ENCODE data around the gene RBM34.
"Not testable (repeated sequence)": the region's sequence is repeated elsewhere in the genome, so short reads cannot be mapped to it uniquely, and the experiment has no call there.

RBM34 gene

GRCh38 chr1:235111107-235111506 is 49.9 kb downstream of the RBM34 start:
- DNase-seq, result no peak

GRCh38 chr1:235108876-235109275 is 52.2 kb downstream of the RBM34 start:
- DNase-seq, result no peak

- DNase-seq, result no peak
Observed at GRCh38 chr1:235108185-235108593, 52.9 kb downstream of the RBM34 start.

- no peak for DNase-seq
Observed at GRCh38 chr1:235107368-235108184, 53.5 kb downstream of the RBM34 start.

- DNase-seq, result no peak
Observed at GRCh38 chr1:235106457-235106856, 54.6 kb downstream of the RBM34 start.

GRCh38 chr1:235105051-235106043 is 55.7 kb downstream of the RBM34 start:
- DNase-seq, result no peak

GRCh38 chr1:235102993-235103411 is 58.0 kb downstream of the RBM34 start:
- no peak for DNase-seq

GRCh38 chr1:235102259-235102582 is 58.8 kb downstream of the RBM34 start:
- no peak for DNase-seq

GRCh38 chr1:235101558-235102258 is 59.3 kb downstream of the RBM34 start:
- DNase-seq, result no peak

GRCh38 chr1:235100194-235100772 is 60.8 kb downstream of the RBM34 start:
- DNase-seq, result no peak

GRCh38 chr1:235098991-235099390 is 62.1 kb downstream of the RBM34 start:
- DNase-seq, result no peak

GRCh38 chr1:235098547-235098946 is 62.5 kb downstream of the RBM34 start:
- no peak for DNase-seq

- not testable (repeated sequence) for DNase-seq
Observed at GRCh38 chr1:235097501-235097900, 63.5 kb downstream of the RBM34 start.

- DNase-seq, result no peak
Observed at GRCh38 chr1:235095938-235096562, 65.0 kb downstream of the RBM34 start.

GRCh38 chr1:235093696-235094592 is 67.1 kb downstream of the RBM34 start:
- peak; percentile 80 for DNase-seq

- no peak for DNase-seq
Observed at GRCh38 chr1:235093013-235093695, 67.9 kb downstream of the RBM34 start.

GRCh38 chr1:235092415-235092814 is 68.6 kb downstream of the RBM34 start:
- not testable (repeated sequence) for DNase-seq

- not testable (repeated sequence) for DNase-seq
Observed at GRCh38 chr1:235092045-235092406, 69.0 kb downstream of the RBM34 start.

GRCh38 chr1:235091319-235092044 is 69.6 kb downstream of the RBM34 start:
- DNase-seq, result not testable (repeated sequence)
